CD4-positive, alpha-beta T cell treated with Interleukin-1 beta for 1 hour (primary cell): ENCODE measurements around the gene STAMBPL1.
"Not testable (repeated sequence)": the region's sequence is repeated elsewhere in the genome, so short reads cannot be mapped to it uniquely, and the experiment has no call there.

Source experiments
- DNase-seq, 2 donors: peaks; one replicate each; pipeline ENCODE4 v3.0.0-alpha.2; 2020 to 2022

The STAMBPL1 gene

GRCh38 chr10:88858491-88858890 lies 21.6 kb upstream of the STAMBPL1 start:
- no peak for DNase-seq

DNA sequence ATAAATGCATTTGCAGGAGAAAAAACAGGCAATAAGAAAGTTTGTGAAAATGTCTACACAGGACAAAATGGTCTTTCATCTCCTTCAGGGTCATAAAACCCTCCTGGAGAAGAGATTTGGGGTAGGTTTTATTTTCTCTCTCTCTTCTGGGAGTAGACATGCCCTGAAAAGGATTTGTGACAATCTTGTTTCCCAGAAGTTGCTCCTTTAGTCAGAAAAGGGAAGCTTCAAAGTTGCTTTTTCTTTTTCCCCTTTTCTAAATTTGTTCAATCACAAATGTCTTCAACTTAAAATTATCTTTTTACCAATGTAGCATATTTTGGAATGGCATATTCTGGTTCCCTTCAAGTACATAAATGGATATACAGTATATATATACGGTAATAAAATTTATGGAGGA lies 19.0 kb upstream of the STAMBPL1 start:
- DNase-seq = no peak

- DNase-seq = no peak
These were observed 14.7 kb upstream of the STAMBPL1 start for GRCh38 chr10:88865281-88865876.

DNA sequence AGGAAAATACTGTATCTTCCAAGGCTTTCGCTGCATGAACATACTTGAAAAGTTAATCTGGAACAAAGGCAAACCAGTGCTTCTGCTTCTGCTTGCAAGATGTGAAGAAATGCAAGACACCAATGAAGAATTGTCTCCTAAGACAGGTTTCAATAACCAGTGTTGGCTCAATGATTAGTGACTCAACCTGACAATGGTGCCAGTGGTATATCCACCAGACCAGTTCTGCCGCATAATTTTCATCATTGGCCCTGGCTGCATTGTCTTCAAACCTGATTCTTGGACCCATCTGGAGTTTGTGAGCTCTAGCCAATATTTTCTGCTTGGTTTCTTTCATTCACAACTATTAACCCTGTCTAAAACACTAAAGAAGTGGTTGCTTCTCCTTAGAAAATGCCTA lies 13.6 kb upstream of the STAMBPL1 start:
- DNase-seq = no peak

GRCh38 chr10:88870089-88870488 lies 10.0 kb upstream of the STAMBPL1 start:
- no peak for DNase-seq

DNA sequence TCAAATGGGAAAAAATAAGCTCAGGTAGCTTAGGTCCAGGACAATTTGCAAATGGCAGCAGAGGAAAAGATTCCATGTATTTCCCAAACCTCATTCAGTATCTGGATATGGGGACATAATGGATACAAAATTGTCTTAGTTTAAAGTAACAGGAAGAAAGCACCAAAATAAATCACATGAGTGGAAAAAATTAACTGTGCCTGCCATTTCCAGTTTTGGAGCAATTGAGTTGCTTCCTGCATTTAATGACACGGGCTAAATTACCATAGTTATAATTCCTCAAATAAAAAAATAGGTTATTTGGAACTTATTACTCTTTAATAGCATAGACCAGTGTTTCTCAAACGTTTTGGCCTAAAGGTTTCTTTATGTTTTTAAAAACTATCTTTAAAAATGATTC lies 6.3 kb upstream of the STAMBPL1 start:
- no peak for DNase-seq

DNA sequence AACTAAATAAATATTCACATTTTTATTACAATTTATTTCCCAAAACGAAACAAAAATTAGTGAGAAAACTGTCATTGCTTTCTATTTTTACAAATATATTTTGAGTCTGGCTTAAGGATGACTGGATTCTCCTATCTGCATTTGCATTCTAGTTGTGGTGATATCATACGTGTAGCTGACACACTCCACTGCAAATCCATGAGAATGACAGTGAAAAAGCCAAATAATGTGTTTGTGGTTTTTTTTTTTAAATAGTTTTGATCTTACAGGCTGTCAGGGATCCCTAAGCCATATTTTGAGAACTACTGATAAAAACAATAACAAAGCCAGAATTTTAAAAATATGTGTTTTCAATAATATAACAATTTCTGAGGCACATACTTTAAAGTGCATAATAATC lies 5.8 kb upstream of the STAMBPL1 start:
- DNase-seq = no peak

- DNase-seq = no peak
These were observed 5.0 kb upstream of the STAMBPL1 start for GRCh38 chr10:88875081-88875480.

- DNase-seq = no peak
These were observed 2.7 kb upstream of the STAMBPL1 start for GRCh38 chr10:88877298-88877697.

DNA sequence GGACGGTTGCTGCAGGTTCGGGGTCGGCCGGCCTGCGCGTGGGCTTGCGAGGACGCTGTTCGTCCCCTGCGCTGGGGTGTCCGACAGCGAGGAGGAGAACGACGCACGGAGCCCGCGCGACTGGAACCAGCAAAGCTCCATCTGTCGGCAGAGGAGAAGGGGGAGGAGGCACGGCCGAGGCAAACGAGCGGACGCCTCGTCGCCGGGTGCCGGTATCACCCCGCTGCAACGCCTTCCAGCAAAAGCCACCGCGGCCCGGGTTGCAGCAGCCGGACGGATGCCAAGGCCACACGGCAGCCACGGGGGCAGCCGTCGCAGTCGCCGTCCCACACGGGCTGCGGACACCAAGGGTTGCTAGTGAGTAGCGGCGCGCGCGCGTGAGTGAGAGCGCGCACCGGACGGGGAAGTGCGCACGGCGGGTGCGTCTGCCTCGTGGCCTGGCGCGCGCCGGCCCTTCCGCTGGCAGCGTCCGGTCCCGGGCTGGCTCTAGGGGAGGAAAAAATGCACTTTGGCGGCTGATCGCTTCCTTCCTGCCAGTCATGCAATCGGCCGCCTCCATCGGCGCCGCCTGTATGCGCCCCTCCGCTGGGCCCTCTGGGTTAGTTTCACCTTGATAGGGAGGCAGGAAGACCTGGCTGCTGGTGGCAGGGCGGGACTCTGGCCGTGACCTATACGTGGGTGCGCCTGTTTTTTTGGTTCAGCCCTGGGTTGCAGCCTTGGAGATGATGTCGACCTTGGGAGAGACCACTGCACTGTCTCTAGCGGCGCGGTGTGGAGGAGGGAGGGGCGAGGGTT lies 434 bp downstream of the STAMBPL1 start:
- peak; percentile 69 to 71 for DNase-seq

- DNase-seq = no peak
These were observed 1.3 kb downstream of the STAMBPL1 start for GRCh38 chr10:88881320-88881719.

- DNase-seq = no peak
These were observed 2.0 kb downstream of the STAMBPL1 start for GRCh38 chr10:88881922-88882645.

GRCh38 chr10:88882646-88883447 lies 2.8 kb downstream of the STAMBPL1 start:
- not testable (repeated sequence) for DNase-seq

DNA sequence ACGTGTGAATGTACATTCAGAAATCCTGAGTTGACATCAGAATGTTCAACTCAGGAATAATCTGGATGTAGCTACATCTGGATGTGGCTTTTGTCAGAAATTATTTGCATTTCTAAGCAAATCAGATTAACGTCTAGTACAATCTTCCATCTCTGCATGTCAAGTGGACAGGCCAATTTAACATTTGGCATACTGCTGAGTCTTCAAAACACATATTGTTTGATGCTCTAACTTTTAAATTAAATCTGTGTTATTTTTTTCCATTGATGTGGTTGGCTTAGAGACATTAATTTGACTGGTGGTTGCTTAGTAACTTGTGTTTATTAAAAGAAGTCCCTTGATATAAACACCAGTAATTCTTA lies 3.4 kb downstream of the STAMBPL1 start:
- DNase-seq = peak in 1 of 2 donors; percentile 31

GRCh38 chr10:88886557-88886956 lies 6.5 kb downstream of the STAMBPL1 start:
- no peak for DNase-seq

DNA sequence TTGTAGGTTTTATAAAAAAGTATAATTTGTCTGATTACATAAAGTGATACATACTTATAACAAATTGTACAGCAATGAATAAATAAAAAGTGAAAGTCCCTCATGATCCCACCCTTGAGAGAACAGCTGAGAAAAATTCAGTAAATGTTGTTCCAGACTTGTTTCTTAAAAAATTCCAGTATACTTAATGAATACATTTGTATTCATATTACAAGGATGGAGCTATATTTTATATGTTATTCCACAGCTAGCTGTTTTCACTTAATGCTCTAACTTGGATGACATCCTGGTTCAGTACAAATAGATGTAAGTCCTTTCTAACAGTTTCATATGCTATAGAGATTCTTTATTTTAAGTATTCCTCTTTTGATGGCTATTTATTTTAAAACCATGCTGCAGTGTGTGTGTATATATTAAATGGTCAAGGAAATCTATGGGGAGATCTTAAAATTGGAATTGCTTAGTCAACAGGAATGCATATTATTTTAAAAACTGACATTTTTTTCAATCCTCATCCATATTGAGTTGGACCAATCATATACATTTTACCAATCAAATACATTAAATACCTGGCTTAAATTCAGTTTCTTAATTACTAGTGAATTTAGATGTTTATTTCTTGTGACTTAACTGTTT lies 8.9 kb downstream of the STAMBPL1 start:
- DNase-seq = no peak

GRCh38 chr10:88889559-88890337 lies 9.7 kb downstream of the STAMBPL1 start:
- DNase-seq = no peak

- no peak for DNase-seq
These were observed 10.8 kb downstream of the STAMBPL1 start for GRCh38 chr10:88890681-88891381.

DNA sequence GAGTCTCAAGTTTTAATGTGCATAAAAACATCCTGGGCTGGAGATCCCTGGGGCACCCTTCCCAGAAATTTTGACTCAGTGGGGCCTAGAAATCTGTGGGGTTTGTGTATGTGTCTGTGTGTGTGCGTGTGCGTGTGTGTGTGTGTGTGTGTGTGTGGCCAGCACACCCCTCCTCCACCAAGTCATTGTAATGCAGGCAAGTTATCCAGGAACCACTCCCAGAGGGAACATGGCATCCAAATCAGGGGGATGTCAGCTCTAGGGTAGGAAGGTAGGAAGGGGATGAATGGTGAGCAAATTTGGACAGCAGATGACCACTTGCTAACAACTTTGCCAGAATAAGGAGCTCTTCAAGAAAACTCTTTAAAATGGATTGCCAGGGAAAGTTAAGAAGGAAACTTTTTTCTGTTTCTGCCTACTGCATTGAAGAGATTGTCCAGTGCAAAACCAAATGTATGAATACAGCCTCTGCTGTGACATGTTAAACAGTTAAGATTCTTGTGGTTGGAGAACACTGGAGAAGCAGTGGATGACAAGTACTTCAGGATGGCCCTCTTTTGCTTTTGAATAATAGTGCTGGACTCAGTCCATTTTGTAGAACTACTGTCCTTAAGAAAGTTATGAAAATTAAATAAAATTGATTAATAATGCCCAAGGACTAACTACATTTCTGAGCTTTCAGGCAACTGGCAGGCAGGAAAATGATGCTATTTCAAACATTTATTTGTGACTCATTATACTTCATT lies 12.3 kb downstream of the STAMBPL1 start:
- DNase-seq = no peak

- DNase-seq = no peak
These were observed 13.6 kb downstream of the STAMBPL1 start for GRCh38 chr10:88893611-88894010.
